ENCODE measurements around the gene ALDH1L2. TPM values are rescaled to one million over a fixed set of nuclear protein-coding genes. Genes with fewer than 3 reads are reported as not detected.

Gene ALDH1L2
- total RNA-seq, 1 experiment from 2014 or later, result 1.9 TPM

GRCh38 chr12:105053116-105053572 is 31.1 kb downstream of the ALDH1L2 start:
- peak; percentile 75 for DNase-seq
- H3K4me1 Mint-ChIP-seq, result peaks cover 2 to 4% of the 10 kb centered on the region in 2 experiments; a peak in 3 of 4 replicates
- H3K4me2 ChIP-seq (ENCODE audit: insufficient read depth, insufficient read length, low read length), result no peak overlapping the region
- H3K23me2 ChIP-seq (ENCODE audit: insufficient read length, low read depth, low read length, poor library complexity, severe bottlenecking), result no peaks in the 10 kb centered on the region
- H3K9me3 ChIP-seq (ENCODE audit: control insufficient read depth, low read depth, low read length), result no peaks in the 10 kb centered on the region
- H4K91ac ChIP-seq (ENCODE audit: insufficient read length, low read depth, low read length), result no peak overlapping the region
- H3K36me3 Mint-ChIP-seq (ENCODE audit: insufficient read depth in 1 of 3, low read depth in 3 of 3), result peaks cover 6 to 28% (median 17%) of the 10 kb centered on the region in 3 experiments
- no peak overlapping the region for H3K27ac ChIP-seq (ENCODE audit: insufficient read length, low read depth, low read length)
- no peak overlapping the region for H2BK15ac ChIP-seq (ENCODE audit: low read depth, low read length)
- H3K9ac ChIP-seq (ENCODE audit: extremely low read depth, insufficient read length, low read length), result no peak overlapping the region
- H3T11ph ChIP-seq (ENCODE audit: low read length), result no peak overlapping the region
- no peak overlapping the region for H3K14ac ChIP-seq (ENCODE audit: insufficient read depth, low read length)
- H4K5ac ChIP-seq (ENCODE audit: insufficient read length, low read depth, low read length), result no peak overlapping the region
- no peak overlapping the region for H4K8ac ChIP-seq (replicated peaks; ENCODE audit: insufficient read length, low read depth, low read length)
- TF ChIP-seq, protein P1, sequence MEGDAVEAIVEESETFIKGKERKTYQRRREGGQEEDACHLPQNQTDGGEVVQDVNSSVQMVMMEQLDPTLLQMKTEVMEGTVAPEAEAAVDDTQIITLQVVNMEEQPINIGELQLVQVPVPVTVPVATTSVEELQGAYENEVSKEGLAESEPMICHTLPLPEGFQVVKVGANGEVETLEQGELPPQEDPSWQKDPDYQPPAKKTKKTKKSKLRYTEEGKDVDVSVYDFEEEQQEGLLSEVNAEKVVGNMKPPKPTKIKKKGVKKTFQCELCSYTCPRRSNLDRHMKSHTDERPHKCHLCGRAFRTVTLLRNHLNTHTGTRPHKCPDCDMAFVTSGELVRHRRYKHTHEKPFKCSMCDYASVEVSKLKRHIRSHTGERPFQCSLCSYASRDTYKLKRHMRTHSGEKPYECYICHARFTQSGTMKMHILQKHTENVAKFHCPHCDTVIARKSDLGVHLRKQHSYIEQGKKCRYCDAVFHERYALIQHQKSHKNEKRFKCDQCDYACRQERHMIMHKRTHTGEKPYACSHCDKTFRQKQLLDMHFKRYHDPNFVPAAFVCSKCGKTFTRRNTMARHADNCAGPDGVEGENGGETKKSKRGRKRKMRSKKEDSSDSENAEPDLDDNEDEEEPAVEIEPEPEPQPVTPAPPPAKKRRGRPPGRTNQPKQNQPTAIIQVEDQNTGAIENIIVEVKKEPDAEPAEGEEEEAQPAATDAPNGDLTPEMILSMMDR (conservative IDR thresholded peaks at IDR 0.05), result peak; percentile 94
- H3K4me3 Mint-ChIP-seq, result no peak overlapping the region
- H2AK5ac ChIP-seq (ENCODE audit: insufficient read length, low read length), result no peak overlapping the region
- no peak overlapping the region for H3K18ac ChIP-seq (ENCODE audit: insufficient read length, low read depth, low read length)
- H3K23ac ChIP-seq (ENCODE audit: insufficient read length, low read depth, low read length), result no peak overlapping the region
- H3K79me2 ChIP-seq (ENCODE audit: insufficient read depth, low read length), result no peaks in the 10 kb centered on the region
- H3K9me3 Mint-ChIP-seq, result peaks cover 11 to 15% of the 10 kb centered on the region in 2 experiments; a peak in 4 of 5 replicates
- no peaks in the 10 kb centered on the region for H3K79me1 ChIP-seq (ENCODE audit: insufficient read depth, low read depth, low read length, poor library complexity, severe bottlenecking)
- no CpG with 5 or more reads among the region's 2 CpGs for WGBS (ENCODE audit: extremely low coverage, insufficient read length, low lambda C conversion rate)
- H3K4ac ChIP-seq (ENCODE audit: low read depth, low read length), result no peak overlapping the region
- H4K20me1 ChIP-seq (ENCODE audit: control insufficient read depth, insufficient read depth, insufficient read length), result no peaks in the 10 kb centered on the region
- H2AFZ ChIP-seq (ENCODE audit: low read length), result no peak overlapping the region
- H3K56ac ChIP-seq (ENCODE audit: insufficient read length, low read depth, low read length), result no peak overlapping the region
- no peak overlapping the region for H2BK12ac ChIP-seq (ENCODE audit: insufficient read length, low read depth, low read length)
- no peak overlapping the region for H2BK20ac ChIP-seq (ENCODE audit: low read depth, low read length, poor library complexity, severe bottlenecking)
- peak overlapping the region in 1 of 3 experiments; percentile 45; a peak in 1 of 7 replicates for H3K27ac Mint-ChIP-seq
- no peak overlapping the region for H2BK5ac ChIP-seq (ENCODE audit: insufficient read length, low read length)
- no peaks in the 10 kb centered on the region for H3K27me3 Mint-ChIP-seq (ENCODE audit: low read depth)
- no peaks in the 10 kb centered on the region for H3K4me1 ChIP-seq (ENCODE audit: insufficient read depth, low read length)
- no peak overlapping the region for H2BK120ac ChIP-seq (ENCODE audit: low read depth, low read length, poor library complexity, severe bottlenecking)
- no peaks in the 10 kb centered on the region for H3K27me3 ChIP-seq (ENCODE audit: insufficient read depth, low read length)

All from H9 (cell line).